CD4-positive, alpha-beta T cell treated with Interleukin-21 for 1 hour (primary cell): ENCODE results near the gene MYCBP2.
A peak's percentile ranks its signal among the peaks of the same experiment; 100 is the strongest.
"Not testable (repeated sequence)": the region's sequence is repeated elsewhere in the genome, so short reads cannot be mapped to it uniquely, and the experiment has no call there.

Source experiments
- DNase-seq: peaks from one replicate; pipeline ENCODE4 v3.0.0-alpha.2; 2020

The MYCBP2 gene

GRCh38 chr13:77333594-77333993, 6.7 kb upstream of the MYCBP2 start:
- no peak for DNase-seq

- DNase-seq = no peak
Measured at GRCh38 chr13:77331421-77331820, 4.5 kb upstream of the MYCBP2 start.

GRCh38 chr13:77329911-77330584, 3.2 kb upstream of the MYCBP2 start:
- no peak for DNase-seq

GRCh38 chr13:77329133-77329910, 2.4 kb upstream of the MYCBP2 start:
- DNase-seq = peak; percentile 94

- no peak for DNase-seq
Measured at GRCh38 chr13:77328819-77329132, 1.9 kb upstream of the MYCBP2 start.

GRCh38 chr13:77325371-77325980, 1.4 kb downstream of the MYCBP2 start:
- peak; percentile 51 for DNase-seq

- DNase-seq = no peak
Measured at GRCh38 chr13:77323858-77324257, 3.0 kb downstream of the MYCBP2 start.

GRCh38 chr13:77319536-77319935, 7.4 kb downstream of the MYCBP2 start:
- no peak for DNase-seq

- no peak for DNase-seq
Measured at GRCh38 chr13:77318741-77319140, 8.2 kb downstream of the MYCBP2 start.

GRCh38 chr13:77316430-77316829, 10.5 kb downstream of the MYCBP2 start:
- no peak for DNase-seq

GRCh38 chr13:77315509-77315908, 11.4 kb downstream of the MYCBP2 start:
- DNase-seq = not testable (repeated sequence)

GRCh38 chr13:77313923-77314322, 13.0 kb downstream of the MYCBP2 start:
- DNase-seq = no peak

GRCh38 chr13:77312311-77312710, 14.6 kb downstream of the MYCBP2 start:
- no peak for DNase-seq

- no peak for DNase-seq
Measured at GRCh38 chr13:77310579-77311279, 16.2 kb downstream of the MYCBP2 start.

- no peak for DNase-seq
Measured at GRCh38 chr13:77310161-77310560, 16.7 kb downstream of the MYCBP2 start.

GRCh38 chr13:77309254-77309653, 17.6 kb downstream of the MYCBP2 start:
- DNase-seq = no peak

- no peak for DNase-seq
Measured at GRCh38 chr13:77306458-77306857, 20.4 kb downstream of the MYCBP2 start.

GRCh38 chr13:77305266-77305665, 21.6 kb downstream of the MYCBP2 start:
- DNase-seq = no peak

- no peak for DNase-seq
Measured at GRCh38 chr13:77300176-77301037, 26.5 kb downstream of the MYCBP2 start.

GRCh38 chr13:77299587-77299986, 27.3 kb downstream of the MYCBP2 start:
- DNase-seq = no peak

GRCh38 chr13:77298426-77298825, 28.5 kb downstream of the MYCBP2 start:
- no peak for DNase-seq

- no peak for DNase-seq
Measured at GRCh38 chr13:77291774-77292173, 35.1 kb downstream of the MYCBP2 start.

GRCh38 chr13:77290342-77290741, 36.6 kb downstream of the MYCBP2 start:
- no peak for DNase-seq
